ENCODE measurements around the gene ITPR1. TPM values are rescaled to one million over a fixed set of nuclear protein-coding genes. Genes with fewer than 3 reads are reported as not detected.

ITPR1 gene
- total and polyA plus RNA-seq, 4 donors, result 3.7 to 39.4 (median 8.2) TPM

DNA sequence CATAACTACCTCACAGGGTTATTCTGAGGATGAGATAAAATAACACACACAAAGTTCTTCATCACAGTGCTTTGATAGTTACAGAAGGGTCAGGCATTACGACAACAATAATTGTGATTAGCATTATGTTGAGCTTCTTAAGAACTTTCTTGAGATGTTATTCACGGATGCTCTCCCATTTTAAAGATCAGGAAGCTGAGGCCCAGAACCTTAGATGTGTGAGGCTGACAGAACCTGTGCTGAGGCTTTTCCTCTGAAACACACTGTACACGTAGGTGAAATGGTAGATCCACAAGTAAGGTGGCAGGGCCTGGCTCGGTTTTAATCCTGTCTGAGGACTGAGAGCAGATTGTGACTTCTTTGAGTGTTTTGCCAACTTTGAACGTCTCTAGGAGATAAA lies 274.9 kb downstream of the ITPR1 start:
- Histone ChIP-seq H3K36me3 (ENCODE audit: control insufficient read depth in 4 of 4, insufficient read depth in 3 of 4, low read depth in 1 of 4, low read length in 3 of 4) (no peaks in the 10 kb centered on the region), H3K4me3 (ENCODE audit: low read depth in 1 of 3, low read length in 3 of 3) (no peak overlapping the region), H3K4me1 (ENCODE audit: control insufficient read depth in 4 of 4, insufficient read depth in 4 of 4, low read length in 3 of 4) (no peaks in the 10 kb centered on the region), H3K9me3 (ENCODE audit: control insufficient read depth in 4 of 4, low read length in 3 of 4) (peaks cover 0 to 5% (median 2%) of the 10 kb centered on the region in 4 donors), H3K9ac (ENCODE audit: low read depth in 1 of 2, low read length in 2 of 2) (no peak overlapping the region), H3K27me3 (ENCODE audit: control insufficient read depth in 4 of 4, insufficient read depth in 4 of 4, low read length in 3 of 4) (no peaks in the 10 kb centered on the region), H3K27ac (ENCODE audit: low read depth in 1 of 2, low read length in 2 of 2) (no peak overlapping the region)
- TF ChIP-seq ATF3 (IDR thresholded peaks at IDR 0.05) (no peak), HNF4A (conservative IDR thresholded peaks at IDR 0.05) (no peak), RAD21 (IDR thresholded peaks at IDR 0.05) (no peak), TAF1 (conservative IDR thresholded peaks at IDR 0.05) (no peak), NR2F2 (IDR thresholded peaks at IDR 0.05) (no peak), FOXA2 (IDR thresholded peaks at IDR 0.05) (no peak), REST (IDR thresholded peaks at IDR 0.05) (no peak), JUND (IDR thresholded peaks at IDR 0.05) (no peak), GABPA (IDR thresholded peaks at IDR 0.05 in 1 of 2, conservative IDR thresholded peaks at IDR 0.05 in 1 of 2) (no peak), RXRA (IDR thresholded peaks at IDR 0.05) (no peak), SP1 (IDR thresholded peaks at IDR 0.05) (no peak), HNF4G (IDR thresholded peaks at IDR 0.05) (no peak), EGR1 (IDR thresholded peaks at IDR 0.05; ENCODE audit: low read depth in 2 of 2) (no peak), FOXA1 (IDR thresholded peaks at IDR 0.05) (no peak)
- TF ChIP-seq, protein P1, sequence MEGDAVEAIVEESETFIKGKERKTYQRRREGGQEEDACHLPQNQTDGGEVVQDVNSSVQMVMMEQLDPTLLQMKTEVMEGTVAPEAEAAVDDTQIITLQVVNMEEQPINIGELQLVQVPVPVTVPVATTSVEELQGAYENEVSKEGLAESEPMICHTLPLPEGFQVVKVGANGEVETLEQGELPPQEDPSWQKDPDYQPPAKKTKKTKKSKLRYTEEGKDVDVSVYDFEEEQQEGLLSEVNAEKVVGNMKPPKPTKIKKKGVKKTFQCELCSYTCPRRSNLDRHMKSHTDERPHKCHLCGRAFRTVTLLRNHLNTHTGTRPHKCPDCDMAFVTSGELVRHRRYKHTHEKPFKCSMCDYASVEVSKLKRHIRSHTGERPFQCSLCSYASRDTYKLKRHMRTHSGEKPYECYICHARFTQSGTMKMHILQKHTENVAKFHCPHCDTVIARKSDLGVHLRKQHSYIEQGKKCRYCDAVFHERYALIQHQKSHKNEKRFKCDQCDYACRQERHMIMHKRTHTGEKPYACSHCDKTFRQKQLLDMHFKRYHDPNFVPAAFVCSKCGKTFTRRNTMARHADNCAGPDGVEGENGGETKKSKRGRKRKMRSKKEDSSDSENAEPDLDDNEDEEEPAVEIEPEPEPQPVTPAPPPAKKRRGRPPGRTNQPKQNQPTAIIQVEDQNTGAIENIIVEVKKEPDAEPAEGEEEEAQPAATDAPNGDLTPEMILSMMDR (IDR thresholded peaks at IDR 0.05; ENCODE audit: low read depth, low read length, missing input control), result no peak
- DNase-seq (ENCODE audit: low spot score), result no peak
- 94% methylated on average over 5 of the region's 5 CpGs for WGBS

DNA sequence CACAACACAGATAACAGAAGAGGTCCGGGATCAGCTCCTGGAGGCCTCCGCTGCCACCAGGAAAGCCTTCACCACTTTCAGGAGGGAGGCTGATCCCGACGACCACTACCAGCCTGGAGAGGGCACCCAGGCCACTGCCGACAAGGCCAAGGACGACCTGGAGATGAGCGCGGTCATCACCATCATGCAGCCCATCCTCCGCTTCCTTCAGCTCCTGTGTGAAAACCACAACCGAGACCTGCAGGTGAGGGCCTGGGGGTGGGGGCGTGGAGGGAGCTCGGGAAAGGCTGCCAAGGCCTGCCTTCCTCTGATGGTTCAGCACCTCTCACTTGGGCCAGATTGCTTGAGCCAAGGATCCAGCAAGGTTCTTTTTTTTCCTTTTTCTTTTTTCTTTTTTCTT lies 275.4 kb downstream of the ITPR1 start:
- Histone ChIP-seq H3K9ac (ENCODE audit: low read depth in 1 of 2, low read length in 2 of 2) (no peak overlapping the region), H3K27me3 (ENCODE audit: control insufficient read depth in 4 of 4, insufficient read depth in 4 of 4, low read length in 3 of 4) (no peaks in the 10 kb centered on the region), H3K27ac (ENCODE audit: low read depth in 1 of 2, low read length in 2 of 2) (no peak overlapping the region), H3K9me3 (ENCODE audit: control insufficient read depth in 4 of 4, low read length in 3 of 4) (peaks cover 0 to 5% (median 2%) of the 10 kb centered on the region in 4 donors), H3K36me3 (ENCODE audit: control insufficient read depth in 4 of 4, insufficient read depth in 3 of 4, low read depth in 1 of 4, low read length in 3 of 4) (no peaks in the 10 kb centered on the region), H3K4me1 (ENCODE audit: control insufficient read depth in 4 of 4, insufficient read depth in 4 of 4, low read length in 3 of 4) (no peaks in the 10 kb centered on the region), H3K4me3 (ENCODE audit: low read depth in 1 of 3, low read length in 3 of 3) (no peak overlapping the region)
- no peak for TF ChIP-seq ZBTB33 (IDR thresholded peaks at IDR 0.05)
- TF ChIP-seq YY1 (IDR thresholded peaks at IDR 0.05), result no peak
- no peak for TF ChIP-seq TAF1 (conservative IDR thresholded peaks at IDR 0.05)
- no peak for TF ChIP-seq EGR1 (IDR thresholded peaks at IDR 0.05; ENCODE audit: low read depth in 2 of 2)
- TF ChIP-seq SP1 (IDR thresholded peaks at IDR 0.05), result no peak
- WGBS, result 95% methylated on average over 12 of the region's 12 CpGs
- DNase-seq (ENCODE audit: low spot score), result no peak
